Measurements from ENCODE around the gene CNGB1. TPM values are rescaled to one million over a fixed set of nuclear protein-coding genes. Genes with fewer than 3 reads are reported as not detected.

The CNGB1 gene
- polyA plus RNA-seq, 1 donor (not counting 4 experiments of a cell fraction or from before 2014, with no cell fraction given): 0.08 TPM

DNA sequence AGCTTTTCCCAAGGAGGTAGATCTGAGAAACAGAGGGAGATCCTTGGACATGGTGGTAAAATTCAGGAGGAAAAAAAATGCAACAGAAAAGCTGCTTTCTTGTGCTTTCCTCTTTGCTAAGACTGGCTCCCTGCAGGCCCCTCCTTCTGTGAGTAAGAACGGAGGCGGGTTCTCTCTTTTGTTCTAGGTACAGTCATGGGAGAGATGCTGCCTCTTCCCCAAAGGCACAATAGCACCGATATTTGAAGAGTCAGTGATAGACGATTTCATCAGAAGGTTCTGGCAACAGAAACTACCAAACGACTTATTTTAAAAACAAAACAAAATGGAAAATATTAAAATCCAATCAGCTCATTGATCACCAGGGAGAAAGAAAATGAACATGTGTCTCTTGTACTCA is 136.0 kb downstream of the CNGB1 start:
- peak overlapping the region; percentile 78 for H3K9ac ChIP-seq (ENCODE audit: control insufficient read depth, extremely low read depth, insufficient read depth, low read length)
- H3K27me3 ChIP-seq (ENCODE audit: control insufficient read depth, extremely low read depth, insufficient read depth, low read length): no peaks in the 10 kb centered on the region
- H3K4me1 ChIP-seq (ENCODE audit: control insufficient read depth, extremely low read depth, insufficient read depth, low read length): peaks cover 14% of the 10 kb centered on the region
- no peaks in the 10 kb centered on the region for H3K36me3 ChIP-seq (ENCODE audit: control insufficient read depth in 2 of 2, extremely low read depth in 1 of 2, insufficient read depth in 2 of 2, low read length in 2 of 2)
- H3K9me3 ChIP-seq (ENCODE audit: control insufficient read depth, low read depth, low read length): no peaks in the 10 kb centered on the region
- H3K27ac ChIP-seq (ENCODE audit: control insufficient read depth, insufficient read depth, low read length): peak overlapping the region; percentile 99
- H3K9me1 ChIP-seq (ENCODE audit: control insufficient read depth, extremely low read depth, insufficient read depth, low read length): no peaks in the 10 kb centered on the region
- FAIRE-seq (peak; percentile 90), DNase-seq (ENCODE audit: low read depth, low spot score) (no peak)
- H3K4me2 ChIP-seq (ENCODE audit: control insufficient read depth, extremely low read depth, insufficient read depth, low read depth, low read length): peak overlapping the region; percentile 96
- H3K79me2 ChIP-seq (ENCODE audit: control insufficient read depth, insufficient read depth, low read length): no peaks in the 10 kb centered on the region
- TF ChIP-seq, protein P1, sequence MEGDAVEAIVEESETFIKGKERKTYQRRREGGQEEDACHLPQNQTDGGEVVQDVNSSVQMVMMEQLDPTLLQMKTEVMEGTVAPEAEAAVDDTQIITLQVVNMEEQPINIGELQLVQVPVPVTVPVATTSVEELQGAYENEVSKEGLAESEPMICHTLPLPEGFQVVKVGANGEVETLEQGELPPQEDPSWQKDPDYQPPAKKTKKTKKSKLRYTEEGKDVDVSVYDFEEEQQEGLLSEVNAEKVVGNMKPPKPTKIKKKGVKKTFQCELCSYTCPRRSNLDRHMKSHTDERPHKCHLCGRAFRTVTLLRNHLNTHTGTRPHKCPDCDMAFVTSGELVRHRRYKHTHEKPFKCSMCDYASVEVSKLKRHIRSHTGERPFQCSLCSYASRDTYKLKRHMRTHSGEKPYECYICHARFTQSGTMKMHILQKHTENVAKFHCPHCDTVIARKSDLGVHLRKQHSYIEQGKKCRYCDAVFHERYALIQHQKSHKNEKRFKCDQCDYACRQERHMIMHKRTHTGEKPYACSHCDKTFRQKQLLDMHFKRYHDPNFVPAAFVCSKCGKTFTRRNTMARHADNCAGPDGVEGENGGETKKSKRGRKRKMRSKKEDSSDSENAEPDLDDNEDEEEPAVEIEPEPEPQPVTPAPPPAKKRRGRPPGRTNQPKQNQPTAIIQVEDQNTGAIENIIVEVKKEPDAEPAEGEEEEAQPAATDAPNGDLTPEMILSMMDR (optimal IDR thresholded peaks at IDR 0.05 in 1 of 3, IDR thresholded peaks at IDR 0.05 in 1 of 3, conservative IDR thresholded peaks at IDR 0.05 in 1 of 3; ENCODE audit: extremely low read depth in 1 of 3, insufficient read depth in 2 of 3, low read length in 3 of 3): no peak
- no peak for TF ChIP-seq EZH2 (IDR thresholded peaks at IDR 0.05; ENCODE audit: low read length)
- peak overlapping the region; percentile 82 for H2AFZ ChIP-seq (ENCODE audit: control insufficient read depth, low read length)
- dilution Hi-C loops (cut with MboI; ENCODE audit: extremely low pct_ligation_motif_present, low sequenced_read_pairs): no loop called here
- H3K4me3 ChIP-seq (ENCODE audit: control insufficient read depth in 2 of 3, extremely low read depth in 1 of 3, insufficient read depth in 2 of 3, low read depth in 1 of 3, low read length in 3 of 3): peak overlapping the region in 2 of 3 experiments; percentile 64 to 68
- no peaks in the 10 kb centered on the region for H4K20me1 ChIP-seq (ENCODE audit: control insufficient read depth, extremely low read depth, insufficient read depth, low read length)

Other genes starting within 250 kb of the CNGB1 start
- gene KATNB1, start 235.4 kb downstream of the CNGB1 start, polyA plus RNA-seq: 18.9 to 21.8 TPM (median 20.6 TPM) in 3 replicates
- gene KIFC3, start 168.6 kb downstream of the CNGB1 start, polyA plus RNA-seq: 22.7 to 32.8 TPM (median 27.9 TPM) in 3 replicates
- gene ZNF319, start 29.5 kb upstream of the CNGB1 start, polyA plus RNA-seq: 3.3 to 6.9 TPM (median 4.5 TPM) in 3 replicates
- gene USB1, start 30.3 kb upstream of the CNGB1 start, polyA plus RNA-seq: 63.5 to 88.7 TPM (median 75.9 TPM) in 3 replicates
- gene MMP15, start 54.6 kb upstream of the CNGB1 start, polyA plus RNA-seq: 3.7 to 7.2 TPM (median 5.6 TPM) in 3 replicates
- gene CFAP20, start 158.3 kb upstream of the CNGB1 start, polyA plus RNA-seq: 41.0 to 52.0 TPM (median 51.9 TPM) in 3 replicates
- 33.0 to 72.2 TPM (median 49.6 TPM) in 3 replicates for gene CSNK2A2, start 227.0 kb upstream of the CNGB1 start, polyA plus RNA-seq

All from keratinocyte (primary cell).